Measurements from ENCODE around the gene COPS2. TPM values are rescaled to one million over a fixed set of nuclear protein-coding genes. Genes with fewer than 3 reads are reported as not detected.

Gene COPS2
- total and polyA plus RNA-seq, 2 experiments from 2014 or later, result 37.4 to 97.9 TPM

DNA sequence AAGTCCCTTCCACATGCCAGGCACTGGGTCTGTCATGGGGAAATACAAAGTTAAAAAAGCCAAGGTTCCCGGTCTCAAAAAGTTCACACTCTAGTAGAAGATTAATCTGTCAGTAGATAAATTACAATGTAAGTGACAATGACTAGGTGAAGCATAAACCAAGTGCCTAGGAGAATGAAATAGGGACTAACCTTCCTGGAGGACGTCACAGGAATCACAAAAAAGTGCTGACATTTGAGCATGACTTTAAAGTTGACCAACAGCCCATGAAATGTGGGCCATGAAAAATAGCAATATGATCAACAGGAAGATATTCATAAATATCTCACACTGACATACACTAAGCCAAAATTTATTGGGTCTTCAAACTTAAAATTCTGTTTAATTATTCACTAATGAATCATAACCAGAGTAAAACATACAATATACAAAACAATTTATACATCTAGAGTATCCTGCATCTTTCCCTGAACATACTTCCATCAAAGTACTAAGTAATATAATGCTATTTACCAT is 20.0 kb downstream of the COPS2 start:
- Histone ChIP-seq H3K9me3 (ENCODE audit: low read depth) (no peaks in the 10 kb centered on the region), H3K79me2 (peaks cover 1% of the 10 kb centered on the region), H2AFZ (no peak overlapping the region), H3K4me1 (ENCODE audit: insufficient read depth) (no peaks in the 10 kb centered on the region), H3K36me3 (replicated peaks; ENCODE audit: insufficient read depth, low read depth) (peaks cover 2% of the 10 kb centered on the region), H3K4me3 (no peak overlapping the region), H3K9me2 (replicated peaks; ENCODE audit: insufficient read depth) (no peaks in the 10 kb centered on the region), H4K20me1 (ENCODE audit: insufficient read depth, poor library complexity, severe bottlenecking) (no peaks in the 10 kb centered on the region), H3K27ac (no peak overlapping the region), H3K27me3 (no peaks in the 10 kb centered on the region), H3K4me2 (no peak overlapping the region)
- DNase-seq (ENCODE audit: low spot score), result no peak
- TF ChIP-seq CTCF (IDR thresholded peaks at IDR 0.05; ENCODE audit: poor library complexity) (no peak), EZH2 (IDR thresholded peaks at IDR 0.05; ENCODE audit: borderline replicate concordance) (no peak), EZH2phosphoT487 (IDR thresholded peaks at IDR 0.05; ENCODE audit: low read depth, severe bottlenecking, unreplicated experiment) (no peak)
- 76% methylated on average over 2 of the region's 2 CpGs for WGBS (ENCODE audit: low lambda C conversion rate, missing lambda C conversion rate)

- Histone ChIP-seq H2AFZ (no peak overlapping the region), H4K20me1 (ENCODE audit: insufficient read depth, poor library complexity, severe bottlenecking) (no peaks in the 10 kb centered on the region), H3K4me3 (no peak overlapping the region), H3K27ac (no peak overlapping the region), H3K9me2 (replicated peaks; ENCODE audit: insufficient read depth) (no peaks in the 10 kb centered on the region), H3K4me2 (no peak overlapping the region), H3K4me1 (ENCODE audit: insufficient read depth) (no peaks in the 10 kb centered on the region), H3K79me2 (no peaks in the 10 kb centered on the region), H3K9me3 (ENCODE audit: low read depth) (no peaks in the 10 kb centered on the region), H3K36me3 (replicated peaks; ENCODE audit: insufficient read depth, low read depth) (no peaks in the 10 kb centered on the region), H3K27me3 (no peaks in the 10 kb centered on the region)
- 95% methylated on average over 5 of the region's 5 CpGs for WGBS (ENCODE audit: low lambda C conversion rate, missing lambda C conversion rate)
- DNase-seq (ENCODE audit: low spot score), result no peak
- TF ChIP-seq EZH2 (IDR thresholded peaks at IDR 0.05; ENCODE audit: borderline replicate concordance) (no peak), EZH2phosphoT487 (IDR thresholded peaks at IDR 0.05; ENCODE audit: low read depth, severe bottlenecking, unreplicated experiment) (no peak), CTCF (IDR thresholded peaks at IDR 0.05; ENCODE audit: poor library complexity) (no peak)
These were observed 20.6 kb downstream of the COPS2 start for GRCh38 chr15:49134683-49135341.

DNA sequence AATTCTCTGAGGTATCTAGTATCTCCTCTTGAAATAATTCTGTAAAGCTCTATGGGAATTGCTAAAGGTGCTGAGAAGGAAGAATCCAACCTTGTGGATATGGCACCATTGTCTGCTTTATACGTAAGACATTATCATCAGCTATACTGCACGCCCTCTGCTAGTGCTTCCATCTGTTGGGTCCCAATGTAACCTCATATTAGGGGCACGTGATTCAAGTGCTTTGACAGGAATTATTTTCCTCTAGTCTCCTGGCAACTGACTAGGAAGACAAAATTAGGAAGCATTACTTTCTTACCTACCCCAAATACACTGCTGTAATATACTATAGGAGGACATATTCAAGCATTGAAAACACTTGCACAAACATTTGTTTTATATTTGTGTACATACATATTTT is 24.0 kb downstream of the COPS2 start:
- Histone ChIP-seq H4K20me1 (ENCODE audit: insufficient read depth, poor library complexity, severe bottlenecking) (no peaks in the 10 kb centered on the region), H3K9me3 (ENCODE audit: low read depth) (no peaks in the 10 kb centered on the region), H3K27ac (no peak overlapping the region), H3K27me3 (no peaks in the 10 kb centered on the region), H3K36me3 (replicated peaks; ENCODE audit: insufficient read depth, low read depth) (no peaks in the 10 kb centered on the region), H2AFZ (no peak overlapping the region), H3K4me3 (no peak overlapping the region), H3K79me2 (no peaks in the 10 kb centered on the region), H3K9me2 (replicated peaks; ENCODE audit: insufficient read depth) (no peaks in the 10 kb centered on the region), H3K4me2 (no peak overlapping the region), H3K4me1 (ENCODE audit: insufficient read depth) (no peaks in the 10 kb centered on the region)
- TF ChIP-seq EZH2 (IDR thresholded peaks at IDR 0.05; ENCODE audit: borderline replicate concordance), result no peak
- TF ChIP-seq EZH2phosphoT487 (IDR thresholded peaks at IDR 0.05; ENCODE audit: low read depth, severe bottlenecking, unreplicated experiment), result no peak
- TF ChIP-seq CTCF (IDR thresholded peaks at IDR 0.05; ENCODE audit: poor library complexity), result no peak
- no peak for DNase-seq (ENCODE audit: low spot score)
- WGBS (ENCODE audit: low lambda C conversion rate, missing lambda C conversion rate), result 86% methylated on average over 3 of the region's 3 CpGs
